Stimulated activated naive CD8-positive, alpha-beta T cell treated with anti-CD3 and anti-CD28 coated beads, Interleukin-15, amount 100 ng/mL, for 72 hours (primary cell): Measurements from ENCODE around the gene OPRL1.

Experiments
- ATAC-seq: fragments of 150-1000 bp; cut with Tn5 transposase; 2 replicates; pipeline ENCODE4 v1.10.0; 2021; ENCODE audit warnings: mild to moderate bottlenecking, moderate library complexity
- DNase-seq, 2 donors: peaks; one replicate each; pipeline ENCODE4 v3.0.0; 2021 to 2022
- H3K27ac Mint-ChIP-seq, 2 donors: one replicate each; pipeline ENCODE4 v1.8.0; 2022; ENCODE audit warnings: mild to moderate bottlenecking in 2 of 2, mixed read lengths in 2 of 2, moderate library complexity in 2 of 2
- H3K27me3 Mint-ChIP-seq: one replicate; pipeline ENCODE4 v1.8.0; 2022; ENCODE audit warnings: mixed read lengths
- H3K4me1 Mint-ChIP-seq: one replicate; pipeline ENCODE4 v1.8.0; 2022; ENCODE audit warnings: mild to moderate bottlenecking, mixed read lengths
- H3K4me3 Mint-ChIP-seq, 2 donors: one replicate each; pipeline ENCODE4 v1.8.0; 2022; ENCODE audit warnings: mild to moderate bottlenecking in 2 of 2, mixed read lengths in 2 of 2, moderate library complexity in 1 of 2
- H3K9me3 Mint-ChIP-seq, 2 donors: one replicate each; pipeline ENCODE4 v1.8.0; 2022; ENCODE audit warnings: mixed read lengths in 2 of 2

The OPRL1 gene

GRCh38 chr20:64050261-64051032 lies 29.4 kb upstream of the OPRL1 start:
- Mint-ChIP-seq H3K4me1 (peaks cover 39% of the 10 kb centered on the region), H3K27ac (no peak overlapping the region), H3K9me3 (no peaks in the 10 kb centered on the region), H3K27me3 (peaks cover 91% of the 10 kb centered on the region), H3K4me3 (peak overlapping the region; percentile 44 to 57)
- peak; percentile 4 for ATAC-seq
- no peak for DNase-seq

GRCh38 chr20:64051033-64051452 lies 28.8 kb upstream of the OPRL1 start:
- no peak overlapping the region for H3K4me3 Mint-ChIP-seq

DNA sequence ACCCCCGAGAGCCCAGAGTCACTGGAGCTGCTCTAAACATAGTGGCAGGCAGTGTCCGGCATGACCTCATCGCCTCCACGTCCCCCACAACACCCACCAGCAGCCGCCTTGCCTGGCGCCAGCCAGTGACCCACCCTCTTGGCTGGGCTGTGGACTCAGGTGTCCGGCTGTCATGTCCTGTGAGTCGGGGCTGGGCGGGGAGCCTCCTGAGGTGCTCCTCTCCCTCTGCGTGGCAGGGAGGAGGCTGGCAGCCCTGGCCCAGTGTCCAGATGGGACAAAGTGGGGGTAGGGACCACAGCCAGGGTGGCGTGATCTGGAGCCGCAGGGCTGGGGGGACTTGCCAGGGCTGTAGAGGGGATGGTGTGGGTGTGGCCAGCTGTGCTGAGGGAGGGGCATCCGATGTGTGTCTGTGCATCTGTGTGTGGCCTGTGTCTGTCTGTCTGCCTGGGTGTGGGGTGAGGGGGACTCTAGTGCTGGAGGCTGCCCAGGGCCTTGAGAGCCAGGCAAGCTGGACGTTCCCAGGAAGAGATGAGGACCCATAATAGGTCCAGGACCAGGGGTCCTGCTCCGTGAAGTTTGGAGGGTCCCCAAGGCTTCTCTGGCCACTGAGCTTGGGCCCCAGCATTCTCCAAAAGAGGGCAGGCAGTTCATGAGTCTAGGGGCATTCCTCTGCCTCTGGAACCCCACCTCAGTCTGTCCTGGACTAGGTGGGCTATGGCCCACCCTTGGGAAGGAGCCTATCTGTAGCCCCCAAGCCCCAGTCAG lies 28.1 kb upstream of the OPRL1 start:
- DNase-seq (no peak), ATAC-seq (no peak)
- Mint-ChIP-seq H3K27me3 (peaks cover 81% of the 10 kb centered on the region), H3K4me1 (peaks cover 38% of the 10 kb centered on the region), H3K4me3 (no peak overlapping the region), H3K9me3 (no peaks in the 10 kb centered on the region), H3K27ac (no peak overlapping the region)

More at GRCh38 chr20:64051033-64051452, 28.8 kb upstream of the OPRL1 start:
- H3K27ac Mint-ChIP-seq = no peak overlapping the region
- no peaks in the 10 kb centered on the region for H3K9me3 Mint-ChIP-seq
- DNase-seq (no peak), ATAC-seq (no peak)
- H3K4me1 Mint-ChIP-seq = peaks cover 38% of the 10 kb centered on the region
- H3K27me3 Mint-ChIP-seq = peaks cover 88% of the 10 kb centered on the region

GRCh38 chr20:64052326-64052722 lies 27.6 kb upstream of the OPRL1 start:
- no peak for ATAC-seq
- Mint-ChIP-seq H3K27me3 (peaks cover 76% of the 10 kb centered on the region), H3K4me3 (no peak overlapping the region), H3K9me3 (no peaks in the 10 kb centered on the region), H3K4me1 (peaks cover 40% of the 10 kb centered on the region), H3K27ac (no peak overlapping the region)
- DNase-seq = no peak

DNA sequence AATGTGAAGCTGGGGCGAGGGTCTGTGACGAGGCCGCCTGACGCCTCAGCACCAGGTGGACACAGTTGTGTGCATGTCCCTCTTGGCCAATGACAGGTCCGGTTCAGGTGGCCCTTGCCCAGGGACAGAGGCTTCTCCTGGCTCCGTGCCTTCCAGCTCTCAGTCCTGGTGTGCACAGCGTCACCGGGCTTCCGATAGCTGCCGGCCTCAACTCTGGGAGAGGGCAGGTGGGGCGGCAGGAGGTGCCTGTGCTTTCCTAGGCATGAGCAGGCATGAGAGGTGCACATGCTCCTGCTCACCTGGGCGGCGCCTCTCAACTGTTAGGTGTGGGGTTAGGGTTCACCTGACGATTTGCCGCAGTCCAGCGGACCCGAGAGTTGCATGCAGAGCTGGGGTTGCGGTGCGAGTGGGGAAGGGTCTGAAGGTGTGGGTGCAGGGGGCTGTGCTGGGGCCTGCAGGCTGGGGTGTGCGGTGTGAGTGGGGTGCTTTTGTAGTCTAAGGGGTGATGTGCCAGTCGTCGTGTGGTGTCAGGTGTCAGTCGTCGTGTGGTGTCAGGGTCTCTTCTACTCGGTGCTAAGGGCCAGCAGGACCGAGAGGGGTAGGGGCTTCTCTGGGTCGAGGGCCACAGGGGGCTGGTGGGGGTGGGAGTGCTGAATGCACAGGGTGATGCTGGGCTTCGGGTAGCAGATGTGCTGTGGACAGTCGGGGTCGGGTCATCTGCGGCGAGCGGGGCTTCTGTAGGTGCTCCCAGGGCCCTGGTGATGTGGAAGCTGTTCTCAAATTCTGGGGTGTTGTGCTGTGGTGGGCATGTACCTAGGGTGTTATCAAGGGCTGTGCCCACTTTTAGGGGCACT lies 26.7 kb upstream of the OPRL1 start:
- DNase-seq (no peak), ATAC-seq (no peak)
- Mint-ChIP-seq H3K9me3 (no peaks in the 10 kb centered on the region), H3K4me3 (no peak overlapping the region), H3K27me3 (peaks cover 68% of the 10 kb centered on the region), H3K4me1 (peaks cover 49% of the 10 kb centered on the region), H3K27ac (no peak overlapping the region)

DNA sequence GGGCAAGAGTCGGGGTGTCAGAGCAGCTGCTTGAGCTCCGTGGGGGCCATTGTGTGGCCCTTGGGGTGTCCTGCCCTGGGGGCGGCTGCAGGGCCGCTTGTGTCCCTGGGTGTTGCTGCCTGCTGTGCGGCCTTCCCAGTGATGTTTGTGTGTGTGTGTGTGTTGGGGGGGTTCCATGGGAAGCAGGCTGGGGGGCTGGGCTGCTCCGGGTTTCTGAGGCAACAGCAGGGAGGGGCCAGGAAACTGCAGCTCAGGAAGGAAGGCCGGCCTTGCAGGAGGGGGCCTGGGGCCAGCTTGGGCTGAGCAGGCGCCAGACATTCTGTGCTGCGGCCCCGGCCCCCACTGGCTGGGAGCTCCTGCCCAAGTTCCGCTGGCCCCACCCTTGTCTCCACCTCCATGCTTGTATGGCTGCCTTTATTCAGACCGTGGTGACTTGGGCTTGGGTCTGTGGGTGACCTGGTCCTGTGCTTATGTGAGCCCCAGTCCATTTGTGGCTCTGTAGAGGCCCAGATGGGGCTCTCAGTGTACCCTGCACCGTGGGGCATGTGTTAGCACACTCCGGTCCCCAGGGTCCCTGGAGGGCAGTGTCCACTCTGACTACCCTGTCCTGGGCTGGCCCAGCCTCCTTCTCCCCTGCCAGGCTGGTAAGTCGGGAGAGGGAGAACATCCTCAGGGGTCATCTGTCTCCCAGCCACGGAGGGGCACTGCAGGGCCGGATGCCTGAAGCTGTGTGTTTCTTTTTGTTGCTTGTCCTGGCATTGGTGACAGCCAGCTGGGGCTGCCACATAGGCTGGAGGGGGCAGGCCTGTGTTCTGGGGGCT lies 25.8 kb upstream of the OPRL1 start:
- H3K9me3 Mint-ChIP-seq = no peaks in the 10 kb centered on the region
- H3K4me3 Mint-ChIP-seq = no peak overlapping the region
- no peak for ATAC-seq
- DNase-seq = no peak
- peaks cover 57% of the 10 kb centered on the region for H3K4me1 Mint-ChIP-seq
- H3K27me3 Mint-ChIP-seq = peaks cover 64% of the 10 kb centered on the region
- H3K27ac Mint-ChIP-seq = peak overlapping the region in 1 of 2 donors; percentile 33

DNA sequence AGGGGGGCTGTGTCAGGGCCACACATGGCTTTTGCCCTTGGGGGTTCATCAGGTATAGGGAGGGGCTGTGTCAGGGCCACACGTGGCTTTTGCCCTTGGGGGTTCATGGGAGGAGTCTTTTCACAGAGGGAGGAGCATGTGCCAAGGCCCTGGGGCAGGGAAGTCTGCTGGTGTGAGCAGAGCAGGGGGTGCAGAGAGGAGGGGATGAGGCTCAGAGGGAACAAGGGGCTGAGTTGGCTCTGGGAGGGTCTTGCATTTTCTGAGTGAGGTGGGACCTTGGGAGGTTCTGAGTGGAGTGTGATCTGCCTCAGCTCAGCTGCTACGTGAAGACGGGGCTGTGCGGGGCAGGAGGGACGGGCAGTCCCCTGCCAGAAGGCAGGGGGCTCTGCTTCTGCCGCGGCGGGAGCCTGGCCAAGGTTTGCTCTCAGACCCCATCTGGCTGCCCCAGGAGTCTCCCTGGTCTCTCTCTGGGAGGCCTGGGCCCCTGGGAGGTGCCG lies 24.4 kb upstream of the OPRL1 start:
- peaks cover 51% of the 10 kb centered on the region for H3K27me3 Mint-ChIP-seq
- DNase-seq = no peak
- H3K4me1 Mint-ChIP-seq = peaks cover 63% of the 10 kb centered on the region
- H3K9me3 Mint-ChIP-seq = no peaks in the 10 kb centered on the region
- peak overlapping the region in 1 of 2 donors; percentile 74 for H3K27ac Mint-ChIP-seq
- H3K4me3 Mint-ChIP-seq = no peak overlapping the region
- ATAC-seq = no peak

GRCh38 chr20:64055893-64056638 lies 23.8 kb upstream of the OPRL1 start:
- Mint-ChIP-seq H3K4me1 (peaks cover 63% of the 10 kb centered on the region), H3K9me3 (no peaks in the 10 kb centered on the region), H3K27me3 (peaks cover 45% of the 10 kb centered on the region), H3K27ac (no peak overlapping the region), H3K4me3 (peak overlapping the region in 1 of 2 donors; percentile 21)
- DNase-seq (no peak), ATAC-seq (no peak)

DNA sequence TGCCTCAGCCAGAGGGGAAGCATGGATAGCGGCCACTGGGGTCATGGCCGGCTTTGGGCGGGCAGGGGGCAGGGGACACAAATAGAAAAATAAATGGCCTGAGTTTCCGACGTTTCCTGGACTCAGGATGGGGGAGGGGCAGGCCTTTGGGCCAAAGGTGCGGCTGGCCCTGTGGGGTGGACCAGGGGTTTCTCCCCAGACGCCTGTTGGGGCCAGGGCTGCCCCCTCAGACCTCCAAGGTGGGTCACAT lies 23.3 kb upstream of the OPRL1 start:
- no peaks in the 10 kb centered on the region for H3K9me3 Mint-ChIP-seq
- peaks cover 40% of the 10 kb centered on the region for H3K27me3 Mint-ChIP-seq
- H3K27ac Mint-ChIP-seq = peak overlapping the region in 1 of 2 donors; percentile 27
- DNase-seq (no peak), ATAC-seq (no peak)
- H3K4me3 Mint-ChIP-seq = no peak overlapping the region
- peaks cover 63% of the 10 kb centered on the region for H3K4me1 Mint-ChIP-seq

- Mint-ChIP-seq H3K9me3 (no peaks in the 10 kb centered on the region), H3K27me3 (peaks cover 35% of the 10 kb centered on the region), H3K4me1 (peaks cover 65% of the 10 kb centered on the region), H3K27ac (peak overlapping the region in 1 of 2 donors; percentile 80), H3K4me3 (peak overlapping the region; percentile 71 to 89)
- ATAC-seq = peak; percentile 61
- DNase-seq = peak in 1 of 2 donors; percentile 45
Measured at GRCh38 chr20:64056889-64057627, 22.8 kb upstream of the OPRL1 start.

GRCh38 chr20:64057628-64058498 lies 22.0 kb upstream of the OPRL1 start:
- Mint-ChIP-seq H3K4me1 (peaks cover 73% of the 10 kb centered on the region), H3K4me3 (peak overlapping the region; percentile 71 to 89), H3K9me3 (no peaks in the 10 kb centered on the region), H3K27me3 (peaks cover 27% of the 10 kb centered on the region), H3K27ac (peak overlapping the region; percentile 55 to 80)
- ATAC-seq = peak; percentile 83
- peak; percentile 80 to 83 for DNase-seq

GRCh38 chr20:64058536-64058935 lies 21.3 kb upstream of the OPRL1 start:
- Mint-ChIP-seq H3K9me3 (no peaks in the 10 kb centered on the region), H3K4me1 (peaks cover 69% of the 10 kb centered on the region), H3K27ac (no peak overlapping the region), H3K4me3 (peak overlapping the region; percentile 28 to 89), H3K27me3 (peaks cover 20% of the 10 kb centered on the region)
- DNase-seq = no peak
- no peak for ATAC-seq

DNA sequence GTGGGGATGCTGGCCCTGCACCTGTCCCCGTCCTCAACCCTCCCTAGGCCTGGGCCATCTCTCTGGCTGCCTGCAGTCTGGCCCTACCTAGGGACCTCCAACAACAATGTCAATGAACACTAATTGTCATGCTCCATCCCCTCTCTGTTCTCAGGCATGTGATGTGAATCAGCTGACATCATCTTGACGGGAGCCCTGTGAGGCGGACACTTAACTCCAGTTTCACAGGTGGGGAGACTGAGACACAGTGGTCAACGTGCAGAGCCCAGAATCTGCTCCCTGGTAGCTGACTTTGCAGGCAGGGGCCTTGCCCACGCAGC lies 17.6 kb upstream of the OPRL1 start:
- no peaks in the 10 kb centered on the region for H3K27me3 Mint-ChIP-seq
- H3K27ac Mint-ChIP-seq = no peak overlapping the region
- H3K9me3 Mint-ChIP-seq = no peaks in the 10 kb centered on the region
- peaks cover 72% of the 10 kb centered on the region for H3K4me1 Mint-ChIP-seq
- DNase-seq (no peak), ATAC-seq (no peak)
- H3K4me3 Mint-ChIP-seq = peak overlapping the region; percentile 86 to 92
